Measurements from ENCODE around the gene NR3C1. TPM values are rescaled to one million over a fixed set of nuclear protein-coding genes. Genes with fewer than 3 reads are reported as not detected.

NR3C1 gene
- total and polyA plus RNA-seq, 2 of the 13 experiments (the other 11 are each of a cell fraction or from before 2014, with no cell fraction given) = 10.0 to 24.3 TPM

DNA sequence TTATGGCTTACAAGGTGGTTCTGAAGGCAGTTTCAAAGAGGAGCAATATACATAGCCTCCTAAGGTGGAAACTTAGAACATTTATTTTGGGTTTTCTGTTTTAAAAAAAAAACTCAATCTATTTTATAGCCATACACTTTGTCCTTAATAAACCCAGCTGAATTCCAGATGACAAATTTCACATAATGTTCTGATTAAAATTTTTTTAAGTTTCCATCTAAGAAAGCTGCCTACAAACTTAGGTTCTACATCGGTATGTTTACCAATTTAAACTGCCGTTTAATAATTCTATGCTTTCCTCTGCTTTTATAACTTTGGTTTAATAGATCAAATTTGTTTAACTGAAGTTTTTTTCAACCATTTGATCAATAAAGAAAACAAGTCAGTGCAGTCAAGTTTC, 12.5 kb downstream of the NR3C1 start:
- intact Hi-C loops (cut with micrococcal nuclease; ENCODE audit: unreplicated experiment) (no loop called here), in situ Hi-C loops (cut with HindIII; ENCODE audit: extremely low pct_ligation_motif_present, low pct_unique_long_range_greater_than_20kb) (no loop called here)
- TF ChIP-seq ZNF790 (CRISPR knock-in tag; IDR thresholded peaks at IDR 0.05; ENCODE audit: borderline replicate concordance) = no peak
- no peak for TF ChIP-seq RAD21 (CRISPR knock-in tag; IDR thresholded peaks at IDR 0.05)
- TF ChIP-seq, protein P1, sequence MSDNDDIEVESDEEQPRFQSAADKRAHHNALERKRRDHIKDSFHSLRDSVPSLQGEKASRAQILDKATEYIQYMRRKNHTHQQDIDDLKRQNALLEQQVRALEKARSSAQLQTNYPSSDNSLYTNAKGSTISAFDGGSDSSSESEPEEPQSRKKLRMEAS (IDR thresholded peaks at IDR 0.05) = no peak
- TF ChIP-seq, protein P2, sequence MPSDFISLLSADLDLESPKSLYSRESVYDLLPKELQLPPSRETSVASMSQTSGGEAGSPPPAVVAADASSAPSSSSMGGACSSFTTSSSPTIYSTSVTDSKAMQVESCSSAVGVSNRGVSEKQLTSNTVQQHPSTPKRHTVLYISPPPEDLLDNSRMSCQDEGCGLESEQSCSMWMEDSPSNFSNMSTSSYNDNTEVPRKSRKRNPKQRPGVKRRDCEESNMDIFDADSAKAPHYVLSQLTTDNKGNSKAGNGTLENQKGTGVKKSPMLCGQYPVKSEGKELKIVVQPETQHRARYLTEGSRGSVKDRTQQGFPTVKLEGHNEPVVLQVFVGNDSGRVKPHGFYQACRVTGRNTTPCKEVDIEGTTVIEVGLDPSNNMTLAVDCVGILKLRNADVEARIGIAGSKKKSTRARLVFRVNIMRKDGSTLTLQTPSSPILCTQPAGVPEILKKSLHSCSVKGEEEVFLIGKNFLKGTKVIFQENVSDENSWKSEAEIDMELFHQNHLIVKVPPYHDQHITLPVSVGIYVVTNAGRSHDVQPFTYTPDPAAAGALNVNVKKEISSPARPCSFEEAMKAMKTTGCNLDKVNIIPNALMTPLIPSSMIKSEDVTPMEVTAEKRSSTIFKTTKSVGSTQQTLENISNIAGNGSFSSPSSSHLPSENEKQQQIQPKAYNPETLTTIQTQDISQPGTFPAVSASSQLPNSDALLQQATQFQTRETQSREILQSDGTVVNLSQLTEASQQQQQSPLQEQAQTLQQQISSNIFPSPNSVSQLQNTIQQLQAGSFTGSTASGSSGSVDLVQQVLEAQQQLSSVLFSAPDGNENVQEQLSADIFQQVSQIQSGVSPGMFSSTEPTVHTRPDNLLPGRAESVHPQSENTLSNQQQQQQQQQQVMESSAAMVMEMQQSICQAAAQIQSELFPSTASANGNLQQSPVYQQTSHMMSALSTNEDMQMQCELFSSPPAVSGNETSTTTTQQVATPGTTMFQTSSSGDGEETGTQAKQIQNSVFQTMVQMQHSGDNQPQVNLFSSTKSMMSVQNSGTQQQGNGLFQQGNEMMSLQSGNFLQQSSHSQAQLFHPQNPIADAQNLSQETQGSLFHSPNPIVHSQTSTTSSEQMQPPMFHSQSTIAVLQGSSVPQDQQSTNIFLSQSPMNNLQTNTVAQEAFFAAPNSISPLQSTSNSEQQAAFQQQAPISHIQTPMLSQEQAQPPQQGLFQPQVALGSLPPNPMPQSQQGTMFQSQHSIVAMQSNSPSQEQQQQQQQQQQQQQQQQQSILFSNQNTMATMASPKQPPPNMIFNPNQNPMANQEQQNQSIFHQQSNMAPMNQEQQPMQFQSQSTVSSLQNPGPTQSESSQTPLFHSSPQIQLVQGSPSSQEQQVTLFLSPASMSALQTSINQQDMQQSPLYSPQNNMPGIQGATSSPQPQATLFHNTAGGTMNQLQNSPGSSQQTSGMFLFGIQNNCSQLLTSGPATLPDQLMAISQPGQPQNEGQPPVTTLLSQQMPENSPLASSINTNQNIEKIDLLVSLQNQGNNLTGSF (CRISPR knock-in tag; IDR thresholded peaks at IDR 0.05) = no peak
- no peak for TF ChIP-seq TOPORS (CRISPR knock-in tag; IDR thresholded peaks at IDR 0.05)
- TF ChIP-seq, protein P3, sequence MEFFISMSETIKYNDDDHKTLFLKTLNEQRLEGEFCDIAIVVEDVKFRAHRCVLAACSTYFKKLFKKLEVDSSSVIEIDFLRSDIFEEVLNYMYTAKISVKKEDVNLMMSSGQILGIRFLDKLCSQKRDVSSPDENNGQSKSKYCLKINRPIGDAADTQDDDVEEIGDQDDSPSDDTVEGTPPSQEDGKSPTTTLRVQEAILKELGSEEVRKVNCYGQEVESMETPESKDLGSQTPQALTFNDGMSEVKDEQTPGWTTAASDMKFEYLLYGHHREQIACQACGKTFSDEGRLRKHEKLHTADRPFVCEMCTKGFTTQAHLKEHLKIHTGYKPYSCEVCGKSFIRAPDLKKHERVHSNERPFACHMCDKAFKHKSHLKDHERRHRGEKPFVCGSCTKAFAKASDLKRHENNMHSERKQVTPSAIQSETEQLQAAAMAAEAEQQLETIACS (CRISPR knock-in tag; IDR thresholded peaks at IDR 0.05) = no peak
- TF ChIP-seq HNF4A (CRISPR knock-in tag; IDR thresholded peaks at IDR 0.05) = no peak
- no peak for TF ChIP-seq GTF3A (CRISPR knock-in tag; conservative IDR thresholded peaks at IDR 0.05)
- TF ChIP-seq ZMYM3 (CRISPR knock-in tag; IDR thresholded peaks at IDR 0.05) = no peak
- no peak for TF ChIP-seq RARA (CRISPR knock-in tag; IDR thresholded peaks at IDR 0.05)
- no peak for TF ChIP-seq SP140L (CRISPR knock-in tag; IDR thresholded peaks at IDR 0.05; ENCODE audit: borderline replicate concordance)
- no peak for TF ChIP-seq PRPF4 (IDR thresholded peaks at IDR 0.05; ENCODE audit: low read depth, low read length, poor library complexity, severe bottlenecking)
- no peak for TF ChIP-seq DPF2 (CRISPR knock-in tag; IDR thresholded peaks at IDR 0.05; ENCODE audit: borderline replicate concordance, low read depth)
- no peak for TF ChIP-seq FOSL1 (CRISPR knock-in tag; IDR thresholded peaks at IDR 0.05; ENCODE audit: borderline replicate concordance)
- H3K4me1 ChIP-seq (ENCODE audit: insufficient read depth, low read length) = peaks cover 30% of the 10 kb centered on the region
- ATAC-seq (no peak), FAIRE-seq (no peak), DNase-seq (ENCODE audit: low spot score) (no peak)
- H3K9me3 ChIP-seq (ENCODE audit: low read length) = peaks cover 5% of the 10 kb centered on the region
- H3K79me2 ChIP-seq (ENCODE audit: insufficient read depth, low read length) = peaks cover 69% of the 10 kb centered on the region
- BruUV-seq (replicated peaks) = no TSS peak
- no peak overlapping the region for H3K9ac ChIP-seq (ENCODE audit: insufficient read depth, low read depth, low read length)
- H3K27me3 ChIP-seq (ENCODE audit: control insufficient read depth in 1 of 2, insufficient read depth in 2 of 2, low read length in 2 of 2) = no peaks in the 10 kb centered on the region
- H2AFZ ChIP-seq (ENCODE audit: low read length) = no peak overlapping the region
- no peaks in the 10 kb centered on the region for H4K20me1 ChIP-seq (ENCODE audit: insufficient read depth, low read length)
- no peak overlapping the region for H3K4me2 ChIP-seq (ENCODE audit: low read depth, low read length)
- WGBS (ENCODE audit: low lambda C conversion rate) = 100% methylated on average over 2 of the region's 2 CpGs
- H3K4me3 ChIP-seq (replicated peaks in 1 of 3; ENCODE audit: insufficient read depth in 1 of 3, low read depth in 2 of 3, low read length in 3 of 3) = no peak overlapping the region
- POLR2A ChIA-PET = interaction anchor here (1.3 kb wide), 1 partner anchor 14 kb away, joined by 5 read pairs; no protein-coding TSS in a partner anchor
- H3K27ac ChIP-seq (ENCODE audit: extremely low read length, insufficient read depth, low read length) = no peak overlapping the region
- no peaks in the 10 kb centered on the region for H3K36me3 ChIP-seq (replicated peaks in 1 of 2; ENCODE audit: control insufficient read depth in 1 of 2, insufficient read depth in 2 of 2, low read length in 2 of 2)
- CTCF ChIA-PET (ENCODE audit: low intra/inter-chr PET ratio, low total read pairs) = no interaction called here

All from HepG2 (cell line).